Hematopoietic multipotent progenitor cell treated with erythropoietin and hydrocortisone succinate and interleukin-3 and kit ligand, for 6 days (in vitro differentiated cells): ENCODE measurements around the gene TAS2R31.
"Not testable (repeated sequence)": the region's sequence is repeated elsewhere in the genome, so short reads cannot be mapped to it uniquely, and the experiment has no call there.

Source experiments
- DNase-seq: peaks from one replicate; pipeline ENCODE4 v3.0.0-alpha.2; 2015

Gene TAS2R31

GRCh38 chr12:11031307-11031706 lies at the start of gene TAS2R31:
Gene TAS2R31 (minus strand): TSS chr12:11031407. CDS start chr12:11031335, 72 bp downstream.
- no peak for DNase-seq

GRCh38 chr12:11078246-11078645 lies 47.0 kb upstream of the TAS2R31 start:
- no peak for DNase-seq

- DNase-seq = no peak
Measured at GRCh38 chr12:11075642-11076041, 44.4 kb upstream of the TAS2R31 start.

GRCh38 chr12:11071414-11071813 lies 40.2 kb upstream of the TAS2R31 start:
- DNase-seq = no peak

- no peak for DNase-seq
Measured at GRCh38 chr12:11070999-11071398, 39.8 kb upstream of the TAS2R31 start.

- DNase-seq = no peak
Measured at GRCh38 chr12:11069854-11070365, 38.7 kb upstream of the TAS2R31 start.

GRCh38 chr12:11067514-11067913 lies 36.3 kb upstream of the TAS2R31 start:
- DNase-seq = peak; percentile 46

GRCh38 chr12:11062194-11062593 lies 31.0 kb upstream of the TAS2R31 start, which contains the start of gene TAS2R46:
Gene TAS2R46 (minus strand): TSS chr12:11062294. CDS start chr12:11062294, 0 bp downstream.
- not testable (repeated sequence) for DNase-seq

- DNase-seq = no peak
Measured at GRCh38 chr12:11059784-11060183, 28.6 kb upstream of the TAS2R31 start.

GRCh38 chr12:11059041-11059440 lies 27.8 kb upstream of the TAS2R31 start:
- no peak for DNase-seq

- DNase-seq = no peak
Measured at GRCh38 chr12:11055306-11055705, 24.1 kb upstream of the TAS2R31 start.

GRCh38 chr12:11049806-11050531 lies 18.8 kb upstream of the TAS2R31 start:
- DNase-seq = not testable (repeated sequence)

- DNase-seq = not testable (repeated sequence)
Measured at GRCh38 chr12:11041366-11041765, 10.2 kb upstream of the TAS2R31 start.

- no peak for DNase-seq
Measured at GRCh38 chr12:11040162-11040561, 9.0 kb upstream of the TAS2R31 start.

GRCh38 chr12:11039171-11039570 lies 8.0 kb upstream of the TAS2R31 start:
- no peak for DNase-seq

- DNase-seq = not testable (repeated sequence)
Measured at GRCh38 chr12:11033959-11034358, 2.8 kb upstream of the TAS2R31 start.

- peak; percentile 29 for DNase-seq
Measured at GRCh38 chr12:11026118-11026517, 5.1 kb downstream of the TAS2R31 start.

GRCh38 chr12:11023387-11023786 lies 7.8 kb downstream of the TAS2R31 start:
- no peak for DNase-seq

- DNase-seq = no peak
Measured at GRCh38 chr12:11022520-11022919, 8.7 kb downstream of the TAS2R31 start, which contains the start of gene TAS2R19. Gene TAS2R19 (minus strand): TSS chr12:11022620. CDS start chr12:11022571, 49 bp downstream.

GRCh38 chr12:11016937-11017336 lies 14.3 kb downstream of the TAS2R31 start:
- no peak for DNase-seq

- no peak for DNase-seq
Measured at GRCh38 chr12:11015775-11016430, 15.3 kb downstream of the TAS2R31 start.

GRCh38 chr12:11014234-11014633 lies 17.0 kb downstream of the TAS2R31 start:
- no peak for DNase-seq

GRCh38 chr12:11007608-11008007 lies 23.6 kb downstream of the TAS2R31 start:
- DNase-seq = no peak

- no peak for DNase-seq
Measured at GRCh38 chr12:10998204-10998603, 33.0 kb downstream of the TAS2R31 start, which contains the start of gene TAS2R20. Gene TAS2R20 (minus strand): TSS chr12:10998304. CDS start chr12:10997875, 429 bp downstream.
